ENCODE results near the gene GIMAP2.

DNA sequence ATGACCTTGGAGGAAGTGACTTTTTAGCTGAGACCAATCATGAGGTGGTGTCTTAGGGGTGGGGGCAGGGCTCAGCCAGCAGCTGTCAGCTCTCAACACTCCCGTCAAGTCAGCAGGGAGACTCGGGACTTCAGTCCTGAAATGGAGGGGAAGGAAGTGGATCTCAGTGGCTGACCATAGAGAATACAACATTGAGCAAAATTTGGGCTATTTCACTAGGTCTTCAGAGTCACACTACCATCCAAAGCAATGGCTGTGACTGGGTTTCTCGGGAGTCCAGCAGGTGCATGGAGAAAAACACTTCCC is 36.5 kb upstream of the GIMAP2 start:
- TF ChIP-seq, protein P1, sequence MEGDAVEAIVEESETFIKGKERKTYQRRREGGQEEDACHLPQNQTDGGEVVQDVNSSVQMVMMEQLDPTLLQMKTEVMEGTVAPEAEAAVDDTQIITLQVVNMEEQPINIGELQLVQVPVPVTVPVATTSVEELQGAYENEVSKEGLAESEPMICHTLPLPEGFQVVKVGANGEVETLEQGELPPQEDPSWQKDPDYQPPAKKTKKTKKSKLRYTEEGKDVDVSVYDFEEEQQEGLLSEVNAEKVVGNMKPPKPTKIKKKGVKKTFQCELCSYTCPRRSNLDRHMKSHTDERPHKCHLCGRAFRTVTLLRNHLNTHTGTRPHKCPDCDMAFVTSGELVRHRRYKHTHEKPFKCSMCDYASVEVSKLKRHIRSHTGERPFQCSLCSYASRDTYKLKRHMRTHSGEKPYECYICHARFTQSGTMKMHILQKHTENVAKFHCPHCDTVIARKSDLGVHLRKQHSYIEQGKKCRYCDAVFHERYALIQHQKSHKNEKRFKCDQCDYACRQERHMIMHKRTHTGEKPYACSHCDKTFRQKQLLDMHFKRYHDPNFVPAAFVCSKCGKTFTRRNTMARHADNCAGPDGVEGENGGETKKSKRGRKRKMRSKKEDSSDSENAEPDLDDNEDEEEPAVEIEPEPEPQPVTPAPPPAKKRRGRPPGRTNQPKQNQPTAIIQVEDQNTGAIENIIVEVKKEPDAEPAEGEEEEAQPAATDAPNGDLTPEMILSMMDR (IDR thresholded peaks at IDR 0.05): no peak
- TF ChIP-seq POLR2A (IDR thresholded peaks at IDR 0.05): no peak
